Measurements from ENCODE around the gene HCN4.

HCN4 gene

GRCh38 chr15:73344056-73344455, 24.7 kb downstream of the HCN4 start:
- DNase-seq (ENCODE audit: low spot score), result no peak

GRCh38 chr15:73341886-73342600, 26.7 kb downstream of the HCN4 start:
- DNase-seq (ENCODE audit: low spot score), result no peak

GRCh38 chr15:73340502-73341192, 28.1 kb downstream of the HCN4 start:
- no peak for DNase-seq (ENCODE audit: low spot score)

GRCh38 chr15:73338606-73339374, 30.0 kb downstream of the HCN4 start:
- no peak for DNase-seq (ENCODE audit: low spot score)

GRCh38 chr15:73338058-73338457, 30.7 kb downstream of the HCN4 start:
- DNase-seq (ENCODE audit: low spot score), result no peak

- no peak for DNase-seq (ENCODE audit: low spot score)
Observed at GRCh38 chr15:73337187-73337586, 31.6 kb downstream of the HCN4 start.

- no peak for DNase-seq (ENCODE audit: low spot score)
Observed at GRCh38 chr15:73336756-73337155, 32.0 kb downstream of the HCN4 start.

GRCh38 chr15:73335471-73335870, 33.3 kb downstream of the HCN4 start:
- DNase-seq (ENCODE audit: low spot score), result no peak

GRCh38 chr15:73335026-73335425, 33.7 kb downstream of the HCN4 start:
- DNase-seq (ENCODE audit: low spot score), result no peak

- no peak for DNase-seq (ENCODE audit: low spot score)
Observed at GRCh38 chr15:73334086-73334485, 34.7 kb downstream of the HCN4 start.

- DNase-seq (ENCODE audit: low spot score), result no peak
Observed at GRCh38 chr15:73333001-73333400, 35.8 kb downstream of the HCN4 start.

GRCh38 chr15:73331991-73332925, 36.5 kb downstream of the HCN4 start:
- no peak for DNase-seq (ENCODE audit: low spot score)

GRCh38 chr15:73331501-73331900, 37.3 kb downstream of the HCN4 start:
- DNase-seq (ENCODE audit: low spot score), result no peak

GRCh38 chr15:73330206-73331051, 38.3 kb downstream of the HCN4 start:
- DNase-seq (ENCODE audit: low spot score), result no peak

GRCh38 chr15:73329501-73330200, 39.1 kb downstream of the HCN4 start:
- DNase-seq (ENCODE audit: low spot score), result no peak

GRCh38 chr15:73328981-73329380, 39.8 kb downstream of the HCN4 start:
- no peak for DNase-seq (ENCODE audit: low spot score)

- DNase-seq (ENCODE audit: low spot score), result no peak
Observed at GRCh38 chr15:73328149-73328820, 40.5 kb downstream of the HCN4 start.

GRCh38 chr15:73326157-73326556, 42.6 kb downstream of the HCN4 start:
- DNase-seq (ENCODE audit: low spot score), result no peak

GRCh38 chr15:73325191-73325861, 43.4 kb downstream of the HCN4 start:
- no peak for DNase-seq (ENCODE audit: low spot score)

Data from RKO (cell line).